HG03139 (cell line): Measurements from ENCODE around the gene COL5A1.

ENCODE experiments used
- ATAC-seq: cut with Tn5 transposase; IDR thresholded peaks from one replicate; pipeline ENCODE4 v1.9.1; 2021; ENCODE audit not compliant: unreplicated experiment

Gene COL5A1

DNA sequence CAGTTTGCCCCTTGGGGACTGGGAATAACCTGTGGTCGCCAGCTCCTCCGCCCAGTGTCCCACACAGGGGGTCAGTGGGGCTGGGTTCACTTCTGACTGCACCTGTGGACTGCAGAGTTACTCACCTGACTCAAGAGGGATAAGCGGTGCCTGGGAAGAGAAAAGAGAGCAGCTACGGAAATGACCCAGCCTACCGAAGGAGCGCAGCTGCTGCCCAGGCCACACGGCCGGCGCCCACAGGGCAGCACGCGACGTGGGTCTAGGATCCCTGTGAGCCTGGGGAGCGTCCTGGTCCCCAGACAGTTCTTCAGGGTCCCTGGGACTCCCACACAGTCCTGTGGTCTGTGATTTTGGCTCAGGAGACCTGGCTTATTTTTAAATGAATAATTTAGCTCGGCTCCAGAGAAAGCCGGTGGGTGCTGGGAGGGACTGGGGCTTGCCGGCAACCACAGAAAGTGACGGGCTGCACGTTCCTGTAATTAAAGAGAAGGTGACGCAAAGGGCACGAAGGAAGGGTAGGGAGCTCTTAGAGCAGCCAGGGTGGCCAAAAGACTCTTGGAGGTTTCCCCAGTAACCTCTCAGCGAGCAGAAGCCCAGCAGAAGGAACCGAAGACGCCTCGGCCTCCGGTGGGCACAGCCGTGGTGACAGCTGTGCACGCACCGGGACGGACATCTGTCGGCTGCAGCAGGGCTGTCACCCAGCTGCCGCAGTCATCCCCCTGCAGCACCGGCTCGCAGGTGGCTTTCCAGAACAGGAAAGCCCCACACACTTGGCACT is 141.5 kb downstream of the COL5A1 start:
- no peak for ATAC-seq

DNA sequence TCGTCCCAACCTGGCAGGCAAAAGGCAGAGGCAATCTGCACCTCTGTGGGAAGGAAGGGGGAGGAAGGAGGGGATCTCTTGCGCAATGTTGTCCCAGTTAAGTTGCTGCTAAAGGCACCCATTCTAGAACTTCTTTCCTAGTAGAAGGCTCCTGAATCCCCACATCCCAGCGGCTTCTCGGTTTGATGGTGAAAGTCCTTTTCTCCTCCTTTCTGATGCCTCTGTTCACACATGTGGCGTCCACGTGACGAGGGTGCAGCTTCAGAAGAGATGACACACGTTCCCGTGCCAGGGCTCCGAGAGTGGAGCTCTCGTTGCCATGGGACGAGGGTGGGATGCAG is 142.1 kb downstream of the COL5A1 start:
- ATAC-seq = no peak

DNA sequence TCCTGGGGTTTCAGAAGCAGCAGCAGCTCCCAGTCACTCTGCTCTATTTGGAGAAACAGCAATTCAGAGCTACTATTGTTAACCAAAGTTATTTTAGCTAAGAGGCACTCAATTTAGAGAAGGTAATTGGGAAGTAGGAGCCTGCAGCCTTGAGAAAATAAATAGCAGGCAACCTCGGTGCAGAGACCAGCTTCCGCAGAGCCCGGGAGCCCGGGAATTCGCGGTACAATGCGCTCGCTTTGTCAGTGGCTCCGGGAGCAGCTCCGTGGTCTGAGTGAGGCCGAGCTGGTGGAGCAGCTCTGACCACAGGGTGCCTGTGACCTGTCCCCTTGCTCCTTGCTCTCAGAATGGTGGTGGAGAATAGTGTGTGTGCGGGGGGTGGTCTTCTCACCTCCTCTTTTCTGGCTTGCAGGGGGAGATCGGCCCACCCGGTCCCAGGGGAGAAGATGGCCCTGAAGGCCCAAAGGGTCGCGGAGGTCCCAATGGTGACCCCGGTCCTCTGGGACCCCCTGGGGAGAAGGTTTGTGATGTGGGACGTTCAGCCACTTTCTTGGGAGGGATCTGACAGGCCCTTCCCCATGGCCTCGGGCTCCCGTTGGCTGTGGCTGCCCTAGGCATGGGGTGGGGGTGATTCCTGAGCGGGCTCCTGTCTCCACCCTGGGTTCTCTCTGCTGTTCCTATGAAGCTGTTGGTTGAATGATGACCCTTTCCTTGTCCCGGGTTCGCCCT is 143.1 kb downstream of the COL5A1 start:
- no peak for ATAC-seq

DNA sequence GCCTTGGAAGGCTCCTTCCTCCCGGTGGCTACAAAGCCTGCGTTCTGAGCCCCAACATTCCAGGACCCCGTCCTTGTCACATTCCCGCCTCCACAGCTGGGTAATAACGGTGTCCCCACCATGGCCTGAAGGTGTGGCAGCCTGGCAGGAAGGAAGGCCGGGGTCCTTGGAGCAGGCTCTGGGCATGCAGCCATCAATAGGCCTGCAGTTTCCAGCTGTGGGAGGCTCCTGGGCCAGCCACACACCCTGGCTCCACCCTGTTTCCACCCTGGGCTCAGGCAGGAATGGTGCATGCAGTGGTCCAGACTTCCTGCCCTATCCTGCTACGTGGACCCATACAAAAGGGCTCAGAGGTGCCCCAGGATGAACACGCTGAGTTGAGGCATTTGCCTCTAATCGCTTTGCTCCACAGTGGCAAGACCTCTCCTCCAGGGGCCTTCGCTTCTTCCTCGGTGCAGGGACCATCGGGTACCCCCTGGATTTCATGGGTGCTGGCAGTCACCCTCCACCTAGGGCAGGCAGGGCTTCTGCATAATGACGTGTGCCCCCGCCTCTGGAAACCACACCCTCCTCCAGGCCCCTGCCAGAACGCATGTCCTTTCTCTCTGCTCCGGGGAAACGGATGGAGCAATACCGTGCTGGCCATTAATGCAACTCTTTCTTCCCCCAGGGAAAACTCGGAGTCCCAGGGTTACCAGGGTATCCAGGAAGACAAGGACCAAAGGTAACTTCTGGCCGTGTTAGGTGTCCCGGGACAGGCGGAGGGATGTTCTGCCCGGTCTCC is 143.9 kb downstream of the COL5A1 start:
- ATAC-seq = no peak

DNA sequence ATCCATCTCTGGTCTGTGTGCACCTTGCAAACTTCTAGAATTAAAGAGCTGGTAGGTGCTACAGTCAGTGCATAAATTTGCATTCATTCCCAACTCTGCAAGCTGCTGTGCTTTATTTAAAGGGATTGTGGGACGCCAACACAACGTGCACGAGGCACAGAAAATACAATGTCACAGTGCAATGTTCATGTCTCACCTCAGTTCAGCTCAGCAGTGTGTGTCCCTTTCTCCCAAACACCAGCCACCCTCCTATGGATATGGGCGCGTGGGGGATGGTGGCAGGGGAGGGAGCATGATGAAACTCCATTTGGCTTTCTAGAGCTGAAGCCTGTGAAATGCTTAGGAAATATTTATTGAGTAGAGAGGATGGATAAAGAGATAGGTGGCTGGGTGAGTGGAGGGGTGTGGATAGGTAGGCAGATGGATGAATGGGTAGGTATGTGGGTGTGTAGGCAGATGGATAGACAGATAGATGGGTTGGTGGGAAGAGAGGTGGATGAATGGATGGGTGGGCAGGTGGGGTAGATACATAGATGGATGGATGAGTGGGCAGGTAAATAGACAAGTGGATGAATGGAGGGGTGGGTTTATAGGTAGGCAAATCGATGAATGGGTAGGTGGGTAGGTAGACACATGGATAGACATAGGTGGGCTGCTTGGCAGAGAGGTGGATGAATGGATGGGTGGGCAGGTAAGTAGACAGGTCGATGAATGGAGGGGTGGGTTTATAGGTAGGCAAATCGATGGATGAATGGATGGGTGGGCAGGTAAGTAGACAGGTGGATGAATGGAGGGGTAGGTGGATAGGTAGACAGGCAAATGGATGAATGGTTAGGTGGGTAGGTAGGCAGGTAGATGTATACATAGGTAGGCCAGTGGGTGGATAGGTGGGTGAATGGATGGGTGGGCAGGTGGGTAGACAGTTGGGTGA is 146.3 kb downstream of the COL5A1 start:
- no peak for ATAC-seq

DNA sequence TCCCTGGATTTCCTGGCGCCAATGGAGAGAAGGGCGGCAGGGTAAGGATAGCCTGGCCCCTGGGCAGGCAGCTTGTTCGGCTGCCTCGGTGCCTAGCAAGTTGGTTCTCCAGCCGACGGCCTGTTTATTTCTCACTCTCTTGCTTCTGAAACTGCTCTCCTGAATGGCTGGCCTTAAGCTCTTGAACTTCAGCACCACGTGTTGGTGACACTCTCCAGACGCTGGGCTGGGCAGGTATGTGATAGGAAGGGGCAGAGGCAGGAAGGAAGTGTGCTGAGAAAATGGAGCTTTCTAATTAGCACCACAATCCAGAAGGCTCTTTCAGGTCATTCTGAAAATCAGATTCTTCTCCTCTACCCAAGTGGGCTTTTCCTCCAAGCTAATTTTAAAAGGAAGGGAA is 147.6 kb downstream of the COL5A1 start:
- ATAC-seq = no peak

DNA sequence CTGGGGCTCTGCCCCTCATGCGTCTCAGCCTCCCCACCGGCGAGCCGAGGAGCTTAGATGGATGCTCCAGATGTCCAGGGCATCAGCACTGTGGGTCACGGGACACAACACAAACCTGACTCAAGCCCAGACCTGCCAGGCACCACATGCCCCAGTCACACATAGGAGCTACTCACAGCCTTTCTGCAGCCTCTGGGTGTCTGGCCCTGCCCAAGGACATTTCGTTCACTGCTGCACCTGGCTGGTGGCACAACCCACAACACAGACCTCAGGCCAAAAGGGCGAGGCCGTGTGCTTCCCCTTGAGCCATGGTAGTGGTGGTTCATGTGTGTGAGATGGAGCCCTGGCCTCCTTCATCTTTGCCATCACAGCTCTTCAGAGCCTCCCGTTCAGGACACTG is 149.4 kb downstream of the COL5A1 start:
- no peak for ATAC-seq

DNA sequence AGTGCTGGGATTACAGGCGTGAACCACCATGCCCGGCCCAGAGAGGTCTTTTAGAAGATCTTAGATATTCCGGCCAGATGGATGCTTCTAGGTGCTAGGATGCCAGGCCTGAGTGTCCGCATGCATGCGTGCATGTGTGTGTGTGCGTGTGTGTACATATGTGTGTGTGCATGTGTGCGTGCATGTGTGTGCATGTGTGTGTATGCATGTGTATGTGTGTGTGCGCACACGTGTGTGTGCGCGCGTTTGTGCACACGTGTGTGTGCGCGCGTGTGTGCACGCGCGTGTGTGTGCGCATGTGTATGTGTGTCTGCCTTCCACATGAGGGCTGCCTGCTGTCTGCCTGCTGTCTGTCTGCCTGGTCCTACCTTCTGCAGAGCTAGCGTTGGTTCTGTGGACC is 151.0 kb downstream of the COL5A1 start:
- no peak for ATAC-seq

DNA sequence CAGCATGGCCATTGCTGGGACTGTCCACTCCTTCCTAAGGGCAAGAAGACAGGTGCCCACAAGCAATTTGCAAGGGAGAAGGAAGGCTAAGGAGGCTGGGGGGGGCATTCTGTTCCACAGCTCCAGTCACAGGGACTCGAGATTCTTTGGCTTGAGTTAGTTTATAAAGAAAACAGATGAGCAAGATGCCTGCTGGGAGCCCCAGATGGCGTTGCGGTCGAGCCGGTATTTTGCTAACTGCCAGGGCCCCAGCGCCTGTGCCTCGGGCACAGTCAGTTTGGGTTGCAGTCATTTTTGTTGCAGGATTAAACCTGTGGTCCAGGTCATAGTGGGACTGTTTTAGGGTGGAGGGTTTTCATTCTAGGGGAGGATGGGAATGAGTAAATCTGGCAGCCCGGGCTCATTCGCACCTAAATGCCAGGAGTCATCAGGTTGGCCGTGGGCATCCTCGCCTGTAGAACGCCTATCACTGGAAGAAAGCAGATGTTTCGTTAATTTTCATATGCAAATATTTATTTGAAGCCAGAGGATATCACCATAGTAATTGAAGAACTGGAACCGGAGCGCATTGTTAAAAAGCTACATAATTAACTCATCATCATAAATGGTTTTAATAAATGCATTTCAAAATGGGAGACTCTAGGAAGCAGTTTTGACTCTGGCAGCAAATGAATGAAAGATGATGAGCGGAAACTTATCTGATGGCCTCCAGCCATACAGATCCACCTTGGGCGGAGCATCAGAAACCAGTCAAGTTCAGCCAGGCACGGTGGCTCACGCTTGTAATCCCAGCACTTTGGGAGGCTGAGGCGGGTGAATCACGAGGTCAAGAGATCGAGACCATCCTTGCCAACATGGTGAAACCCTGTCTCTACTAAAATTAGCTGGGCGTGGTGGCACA is 151.9 kb downstream of the COL5A1 start:
- no peak for ATAC-seq

DNA sequence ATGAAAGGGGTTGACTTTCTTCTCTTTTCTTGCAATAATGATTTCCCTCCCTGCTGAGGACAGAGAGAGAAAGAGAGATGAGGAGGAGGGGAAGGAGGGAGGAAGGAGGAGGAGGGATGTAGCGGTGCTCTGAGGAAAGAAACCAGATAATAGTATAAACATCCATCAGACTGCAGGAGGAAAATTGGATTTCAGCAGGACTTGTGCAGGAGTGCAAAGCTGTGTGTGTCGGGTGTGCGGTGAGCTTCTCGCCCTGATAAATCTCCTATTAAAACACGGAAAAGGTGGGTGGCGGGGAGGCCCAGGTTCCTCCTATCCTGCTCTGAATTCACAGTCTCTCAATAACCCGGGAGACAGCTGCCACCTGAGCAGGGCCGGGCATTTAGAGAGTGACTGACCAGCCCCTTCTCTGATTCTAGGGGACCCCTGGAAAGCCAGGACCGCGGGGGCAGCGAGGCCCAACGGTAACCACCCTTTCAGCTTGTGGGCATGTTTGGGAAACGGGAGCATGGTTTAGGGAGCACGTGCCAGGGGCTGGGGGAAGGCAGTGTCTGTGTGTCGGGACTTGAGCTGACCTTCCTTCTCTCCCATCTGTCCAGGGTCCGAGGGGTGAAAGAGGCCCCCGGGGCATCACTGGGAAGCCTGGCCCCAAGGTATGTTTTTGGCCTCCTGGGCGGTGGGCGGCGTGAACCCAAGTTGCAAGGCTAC is 153.2 kb downstream of the COL5A1 start:
- ATAC-seq = no peak

DNA sequence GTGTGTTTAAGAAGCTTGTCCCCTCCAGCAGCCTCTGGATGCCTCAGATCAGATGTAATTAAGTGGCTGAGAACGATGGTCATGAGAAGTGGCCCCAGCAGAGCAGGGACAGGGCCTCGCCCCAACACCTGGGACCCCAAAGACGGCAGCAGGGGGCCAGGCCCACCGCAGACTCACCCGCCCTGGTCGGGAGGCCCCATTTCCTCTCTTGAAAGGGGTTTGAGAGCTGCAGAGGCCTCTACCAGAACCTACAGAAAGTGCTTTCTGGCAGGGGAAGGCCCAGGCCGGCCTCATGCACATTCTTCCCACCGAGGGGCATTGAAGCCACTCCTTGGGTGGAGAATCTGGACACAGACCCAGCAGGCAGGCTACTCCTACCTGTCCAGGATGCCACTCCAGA is 153.8 kb downstream of the COL5A1 start:
- no peak for ATAC-seq

DNA sequence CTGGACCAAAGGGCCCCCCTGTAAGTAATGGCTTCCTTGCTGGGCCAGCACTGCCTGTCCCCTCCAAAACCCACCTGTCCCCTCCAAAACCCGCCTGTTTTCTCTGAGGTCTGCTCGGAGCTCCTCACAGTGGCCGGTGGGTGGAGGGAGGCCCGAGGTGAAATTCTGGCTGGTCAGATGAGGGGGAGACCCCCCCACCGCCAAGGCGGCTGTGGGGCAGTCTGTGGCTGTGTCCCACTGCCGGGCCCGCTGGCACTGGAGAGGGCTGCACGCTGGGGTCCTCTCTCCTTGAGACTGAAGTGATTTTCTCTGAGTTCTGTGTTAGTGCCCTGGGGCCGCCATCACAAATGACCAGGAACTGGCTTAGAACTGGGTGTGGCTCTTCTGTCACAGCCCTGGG is 155.3 kb downstream of the COL5A1 start:
- no peak for ATAC-seq

DNA sequence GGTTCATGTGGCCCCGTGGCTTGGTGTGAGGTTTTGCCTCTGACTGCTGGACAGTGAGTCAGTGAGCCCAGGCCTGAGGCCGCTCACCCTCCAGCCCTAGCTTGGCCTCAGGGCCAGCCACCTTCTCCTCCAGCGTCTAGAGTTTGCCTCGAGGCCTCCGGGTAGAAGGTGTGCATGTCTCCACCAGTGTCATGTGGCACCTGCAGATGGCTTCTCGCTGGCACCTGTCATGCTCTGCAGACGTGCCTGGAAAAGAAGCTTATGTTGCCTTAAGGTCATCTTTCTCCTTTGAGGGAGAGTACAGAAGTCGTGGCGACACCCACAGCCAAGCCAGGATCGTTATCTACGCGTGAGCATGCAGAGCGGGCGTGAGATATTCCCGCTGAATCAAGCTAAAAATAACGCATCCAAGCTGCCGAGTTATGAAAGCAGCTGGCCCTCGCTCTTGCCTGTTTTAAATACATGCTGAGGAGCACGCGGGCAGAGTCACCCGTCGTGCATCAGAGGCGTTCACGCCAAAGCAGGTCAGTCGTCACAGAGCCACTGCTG is 159.3 kb downstream of the COL5A1 start:
- no peak for ATAC-seq

DNA sequence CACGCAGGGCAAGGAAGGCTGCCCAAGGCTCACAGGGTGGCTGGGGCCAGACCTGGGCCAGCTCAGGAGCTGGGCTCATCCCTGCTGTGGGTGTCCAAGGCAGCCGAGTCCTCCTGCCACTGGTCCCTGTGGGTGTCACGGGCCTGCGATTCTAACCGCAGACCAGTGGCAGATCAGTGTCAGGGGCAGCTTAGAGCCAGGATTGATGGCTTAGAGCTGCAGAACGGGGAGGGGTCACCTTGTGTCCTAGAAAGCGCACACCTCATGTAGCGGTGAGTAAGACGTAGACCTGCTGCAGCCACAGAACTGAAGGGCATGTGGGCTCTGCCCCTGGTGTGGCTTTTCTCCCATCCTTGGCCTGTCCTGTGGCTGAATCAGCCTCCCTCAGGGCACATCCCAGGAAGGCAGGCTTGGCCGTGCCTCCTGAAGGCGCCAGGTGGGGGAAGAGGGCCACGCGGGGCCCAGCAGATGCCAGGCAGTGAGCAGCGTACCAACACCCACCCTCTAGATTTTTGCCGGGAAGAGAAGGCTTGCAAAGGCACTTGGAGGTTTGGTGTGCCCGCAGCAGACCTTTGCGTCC is 160.7 kb downstream of the COL5A1 start:
- ATAC-seq = no peak

DNA sequence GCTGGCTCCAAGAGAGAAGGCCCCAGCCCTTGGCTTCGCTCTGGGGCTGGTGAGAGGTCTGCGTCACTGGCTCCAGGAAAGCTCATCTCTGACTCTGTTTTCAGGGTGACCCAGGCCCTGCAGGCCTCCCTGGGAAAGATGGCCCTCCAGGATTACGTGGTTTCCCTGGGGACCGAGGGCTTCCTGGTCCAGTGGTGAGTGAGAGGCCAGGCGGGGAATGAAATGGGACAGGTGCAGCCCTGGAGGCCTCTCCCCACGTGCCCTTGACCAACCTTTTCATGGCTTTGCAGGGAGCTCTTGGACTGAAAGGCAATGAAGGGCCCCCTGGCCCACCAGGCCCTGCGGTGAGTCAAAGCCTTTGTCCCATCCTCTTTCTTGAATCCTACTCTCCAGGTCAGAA is 163.3 kb downstream of the COL5A1 start:
- ATAC-seq = no peak

DNA sequence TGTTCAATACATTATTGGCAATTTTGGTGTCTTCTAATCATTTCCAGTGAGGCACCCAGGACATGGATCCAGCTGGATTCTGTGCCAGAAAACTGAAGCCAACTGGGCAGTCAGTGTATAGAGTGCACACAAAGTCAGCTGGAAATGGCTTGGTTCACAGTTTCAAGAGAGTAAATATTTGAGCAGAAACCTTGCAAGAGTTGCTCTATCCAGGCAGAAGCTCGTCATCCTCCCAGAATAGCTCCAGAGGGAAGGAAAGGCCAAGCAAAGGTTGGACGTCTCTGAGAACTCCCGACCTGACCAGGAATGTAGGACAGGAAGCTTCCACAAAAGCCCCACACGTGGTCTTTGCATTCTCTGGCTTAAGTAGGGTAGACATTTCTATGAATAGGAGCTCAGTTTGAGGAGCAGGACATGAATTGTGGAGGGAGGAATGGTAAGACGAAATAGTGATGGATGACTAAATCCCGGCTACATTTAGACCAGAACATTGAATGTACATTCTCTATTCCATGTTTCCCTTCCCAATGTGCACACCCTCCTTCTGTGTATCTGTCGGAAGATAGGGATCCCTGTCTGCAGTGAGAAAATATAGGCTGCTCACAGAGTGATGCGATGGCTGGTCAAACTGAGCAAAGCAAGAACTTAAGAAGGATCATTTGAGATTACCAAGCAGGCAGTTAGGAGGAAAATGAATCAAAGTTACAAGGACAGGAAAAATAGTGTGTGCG is 166.3 kb downstream of the COL5A1 start:
- ATAC-seq = no peak

DNA sequence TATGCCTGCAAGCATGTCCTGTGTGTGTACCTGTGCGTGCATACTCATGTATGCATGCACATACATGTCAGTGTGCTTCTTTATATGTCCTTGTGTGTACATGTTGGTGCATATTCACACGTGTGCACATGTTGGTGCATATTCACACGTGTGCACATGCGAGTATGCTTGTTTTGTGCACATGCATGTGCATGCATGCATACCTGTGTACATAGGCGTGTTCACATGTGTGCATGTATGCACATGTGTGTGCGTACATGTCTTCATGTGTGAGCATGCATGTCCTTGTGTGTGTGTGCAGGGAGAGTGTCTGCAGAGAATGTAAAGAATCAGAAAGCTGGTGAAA is 166.8 kb downstream of the COL5A1 start:
- ATAC-seq = no peak

DNA sequence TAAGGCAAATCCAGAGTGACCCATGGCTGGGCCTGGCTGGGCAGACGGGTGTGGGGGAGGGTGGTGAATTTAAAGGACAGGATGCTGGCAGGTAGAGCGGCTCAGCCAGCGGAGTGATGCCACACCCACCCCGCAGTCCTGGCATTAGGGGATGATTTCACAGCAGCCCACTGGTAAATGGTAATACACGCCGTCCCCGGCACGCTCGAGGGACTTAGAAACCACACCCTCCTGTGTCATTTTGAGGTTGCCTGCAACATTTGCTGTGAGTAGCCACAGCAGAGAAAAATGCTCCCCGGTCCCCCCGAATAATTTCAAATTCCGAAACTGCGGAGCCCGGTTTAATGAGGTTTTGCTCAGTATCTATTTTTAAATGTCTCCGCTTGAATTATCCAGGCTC is 167.7 kb downstream of the COL5A1 start:
- no peak for ATAC-seq
